Coronary artery (tissue), 2 donors: ENCODE data around the gene BORCS8.

Source experiments
- DNase-seq: peaks from one replicate; pipeline ENCODE4 v3.0.0-alpha.2; 2017; ENCODE audit warnings: low spot score
- H3K27ac ChIP-seq, 2 donors: fragments of 200-600 bp; sonication (generic); one replicate each; pipeline ENCODE4 v1.5.1; 2016 to 2019
- H3K4me3 ChIP-seq: fragments of 200-600 bp; sonication (generic); 2 replicates; pipeline ENCODE4 v1.5.1; 2016; ENCODE audit warnings: mild to moderate bottlenecking, moderate library complexity
- TF ChIP-seq, protein P1 (sequence below): fragments of 200-600 bp; sonication (generic); IDR thresholded peaks from one replicate; pipeline ENCODE4 v1.5.1; 2019; ENCODE audit warnings: antibody characterized with exemption

BORCS8 gene

GRCh38 chr19:19232261-19232721 lies 40.3 kb upstream of the BORCS8 start:
- DNase-seq: no peak
- TF ChIP-seq, protein P1, sequence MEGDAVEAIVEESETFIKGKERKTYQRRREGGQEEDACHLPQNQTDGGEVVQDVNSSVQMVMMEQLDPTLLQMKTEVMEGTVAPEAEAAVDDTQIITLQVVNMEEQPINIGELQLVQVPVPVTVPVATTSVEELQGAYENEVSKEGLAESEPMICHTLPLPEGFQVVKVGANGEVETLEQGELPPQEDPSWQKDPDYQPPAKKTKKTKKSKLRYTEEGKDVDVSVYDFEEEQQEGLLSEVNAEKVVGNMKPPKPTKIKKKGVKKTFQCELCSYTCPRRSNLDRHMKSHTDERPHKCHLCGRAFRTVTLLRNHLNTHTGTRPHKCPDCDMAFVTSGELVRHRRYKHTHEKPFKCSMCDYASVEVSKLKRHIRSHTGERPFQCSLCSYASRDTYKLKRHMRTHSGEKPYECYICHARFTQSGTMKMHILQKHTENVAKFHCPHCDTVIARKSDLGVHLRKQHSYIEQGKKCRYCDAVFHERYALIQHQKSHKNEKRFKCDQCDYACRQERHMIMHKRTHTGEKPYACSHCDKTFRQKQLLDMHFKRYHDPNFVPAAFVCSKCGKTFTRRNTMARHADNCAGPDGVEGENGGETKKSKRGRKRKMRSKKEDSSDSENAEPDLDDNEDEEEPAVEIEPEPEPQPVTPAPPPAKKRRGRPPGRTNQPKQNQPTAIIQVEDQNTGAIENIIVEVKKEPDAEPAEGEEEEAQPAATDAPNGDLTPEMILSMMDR: no peak
- H3K4me3 ChIP-seq: no peak overlapping the region
- no peak overlapping the region for H3K27ac ChIP-seq

GRCh38 chr19:19230999-19231398 lies 39.0 kb upstream of the BORCS8 start:
- TF ChIP-seq, protein P1: no peak
- no peak for DNase-seq
- Histone ChIP-seq H3K4me3 (no peak overlapping the region), H3K27ac (no peak overlapping the region)

GRCh38 chr19:19229701-19230100 lies 37.7 kb upstream of the BORCS8 start:
- TF ChIP-seq, protein P1: no peak
- no peak for DNase-seq
- Histone ChIP-seq H3K27ac (no peak overlapping the region), H3K4me3 (no peak overlapping the region)

GRCh38 chr19:19227217-19227616 lies 35.3 kb upstream of the BORCS8 start:
- TF ChIP-seq, protein P1: no peak
- no peak for DNase-seq

GRCh38 chr19:19226663-19227062 lies 34.7 kb upstream of the BORCS8 start:
- DNase-seq: no peak
- Histone ChIP-seq H3K27ac (no peak overlapping the region), H3K4me3 (no peak overlapping the region)
- TF ChIP-seq, protein P1: no peak

More at GRCh38 chr19:19227217-19227616, 35.3 kb upstream of the BORCS8 start:
- no peak overlapping the region for H3K4me3 ChIP-seq
- H3K27ac ChIP-seq: no peak overlapping the region

- Histone ChIP-seq H3K4me3 (no peak overlapping the region), H3K27ac (no peak overlapping the region)
- TF ChIP-seq, protein P1: no peak
- no peak for DNase-seq
Measured at GRCh38 chr19:19226204-19226603, 34.3 kb upstream of the BORCS8 start.

- no peak for DNase-seq
- Histone ChIP-seq H3K27ac (no peak overlapping the region), H3K4me3 (peak overlapping the region; percentile 64)
- TF ChIP-seq, protein P1: peak; percentile 16
Measured at GRCh38 chr19:19224852-19225494, 33.0 kb upstream of the BORCS8 start.
